ENCODE results near the gene TMEM126B.
A peak's percentile ranks its signal among the peaks of the same experiment; 100 is the strongest.
"Not testable (repeated sequence)": the region's sequence is repeated elsewhere in the genome, so short reads cannot be mapped to it uniquely, and the experiment has no call there.

TMEM126B gene

GRCh38 chr11:85627998-85628770 is at the start of gene TMEM126B:
TSS of gene TMEM126B (plus strand) at chr11:85628593. CDS start at chr11:85628608, 15 bp downstream.
- DNase-seq: peak; percentile 89

DNA sequence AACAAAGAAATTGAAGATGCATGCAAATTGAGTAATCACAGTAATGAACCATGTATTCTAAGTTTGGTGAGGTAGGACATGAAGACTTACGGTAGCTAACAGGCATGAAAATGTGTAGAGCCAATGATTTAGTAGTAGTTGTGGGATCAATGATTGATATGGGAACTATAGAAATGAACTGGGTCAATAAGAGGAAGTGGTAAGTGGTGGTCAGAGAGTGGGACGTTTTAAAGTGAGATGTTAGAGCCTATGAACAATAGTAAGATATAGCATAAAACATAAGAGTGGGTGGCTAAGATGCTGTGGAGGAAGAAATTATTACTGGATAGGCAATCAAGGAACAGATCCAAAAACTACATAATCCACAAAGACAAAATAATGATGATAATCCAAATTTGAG is 46.3 kb upstream of the TMEM126B start:
- no peak for DNase-seq

- no peak for DNase-seq
These were observed 39.0 kb upstream of the TMEM126B start for GRCh38 chr11:85589373-85589772.

DNA sequence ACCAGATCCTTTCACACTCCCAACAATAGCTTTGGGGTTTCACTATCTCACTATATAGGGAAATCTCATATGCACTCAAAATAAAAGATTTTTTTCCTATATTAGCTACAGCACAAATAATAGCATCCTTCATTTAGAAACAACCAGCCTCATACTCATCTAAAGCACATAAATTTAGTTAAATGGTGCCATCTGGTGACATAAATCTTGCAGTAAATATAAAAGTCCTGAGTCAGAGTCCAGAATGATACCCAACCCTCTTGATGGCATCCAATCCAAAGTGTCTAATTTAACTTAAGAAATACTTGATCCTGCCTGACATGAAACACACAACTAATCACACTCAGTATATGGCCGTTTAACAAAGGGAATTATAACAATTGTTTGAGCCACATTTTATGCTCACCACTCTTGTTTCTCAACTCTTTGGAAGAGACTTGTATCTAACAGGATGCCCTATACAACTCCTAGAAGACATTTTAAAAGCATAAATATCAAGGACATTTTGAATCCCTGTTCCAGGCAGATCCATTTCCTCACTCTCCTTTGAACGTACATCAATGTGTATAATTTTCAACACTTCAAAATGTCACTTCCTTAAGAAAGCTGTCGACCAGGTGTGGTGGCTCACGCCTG is 37.4 kb upstream of the TMEM126B start:
- DNase-seq: peak; percentile 5

DNA sequence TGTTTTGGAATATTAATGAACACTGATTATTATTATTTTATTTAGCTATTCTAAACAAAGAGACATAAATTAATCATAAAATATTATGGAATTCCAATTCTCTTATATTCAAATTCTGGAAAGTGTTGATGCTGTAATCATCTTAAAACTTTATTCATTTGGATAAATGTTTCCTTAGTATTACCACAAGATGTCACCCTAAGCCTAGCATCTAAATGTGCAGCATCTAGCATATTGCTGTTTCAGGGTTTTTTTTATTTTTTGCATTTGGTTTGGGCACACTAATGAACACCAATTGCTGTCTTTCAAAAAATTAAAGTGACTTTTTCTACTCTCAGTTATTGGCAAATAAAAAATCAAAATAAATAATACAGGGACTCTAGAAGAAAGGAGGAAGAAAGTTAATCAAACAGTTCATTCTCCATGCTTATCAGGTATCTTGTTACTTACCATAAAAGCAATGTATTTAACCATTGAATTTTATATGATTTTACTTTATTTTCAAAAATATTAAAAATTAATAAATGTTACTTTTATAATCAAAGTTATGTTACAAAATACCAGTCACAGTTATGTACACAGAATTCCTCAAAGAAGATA is 33.0 kb upstream of the TMEM126B start:
- DNase-seq: peak; percentile 36

- no peak for DNase-seq
These were observed 31.5 kb upstream of the TMEM126B start for GRCh38 chr11:85596886-85597285.

GRCh38 chr11:85599083-85599482 is 29.3 kb upstream of the TMEM126B start:
- no peak for DNase-seq

DNA sequence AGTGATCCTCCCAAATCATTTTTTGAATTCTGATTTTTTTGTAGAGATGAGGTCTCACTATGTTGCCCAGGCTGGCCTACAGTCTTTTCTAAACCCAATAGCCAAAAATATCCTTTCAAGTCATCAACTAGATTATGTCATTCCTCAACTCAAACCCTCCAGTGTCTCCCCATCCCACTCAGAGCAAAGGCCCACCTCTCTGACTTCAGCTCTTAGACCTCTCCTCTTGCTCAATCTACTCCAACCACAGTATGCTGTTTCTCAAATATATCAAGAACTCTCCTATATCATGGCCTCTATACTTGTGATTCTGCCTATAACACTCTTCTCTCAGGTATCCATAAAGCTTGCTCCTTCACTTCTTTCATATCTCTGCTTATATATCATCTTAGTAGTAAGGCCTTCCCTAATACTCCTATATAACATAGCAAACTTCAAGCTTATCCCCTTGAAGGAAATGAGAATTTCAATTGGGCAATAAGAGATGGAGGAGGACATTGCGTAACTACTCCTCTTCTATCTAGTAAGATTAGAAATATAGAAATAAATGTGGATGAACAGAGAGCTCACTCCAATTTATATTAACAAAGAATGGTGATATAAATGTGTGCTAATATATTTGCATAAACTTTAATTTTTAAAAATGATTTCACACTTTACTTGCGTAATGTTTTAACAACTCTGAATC is 25.7 kb upstream of the TMEM126B start:
- no peak for DNase-seq

GRCh38 chr11:85603220-85603619 is 25.2 kb upstream of the TMEM126B start:
- DNase-seq: no peak

GRCh38 chr11:85606237-85606636 is 22.2 kb upstream of the TMEM126B start:
- DNase-seq: not testable (repeated sequence)

DNA sequence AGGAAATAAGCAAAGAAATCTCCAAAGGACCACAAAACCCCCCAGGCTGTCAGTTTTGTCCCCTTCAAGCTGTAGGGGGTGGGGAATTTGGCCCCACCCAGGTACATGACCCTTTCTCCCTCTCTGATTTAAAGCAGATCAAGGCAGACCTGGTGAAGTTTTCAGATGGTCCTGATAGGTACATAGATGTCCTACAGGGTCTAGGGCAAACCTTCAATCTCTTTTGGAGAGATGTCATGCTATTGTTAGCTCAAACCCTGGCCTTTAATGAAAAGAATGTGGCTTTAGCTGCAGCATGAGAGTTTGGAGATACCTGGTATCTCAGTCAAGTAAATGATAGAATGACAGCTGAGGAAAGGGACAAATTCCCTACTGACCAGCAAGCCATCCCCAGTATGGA is 19.8 kb upstream of the TMEM126B start:
- DNase-seq: not testable (repeated sequence)

DNA sequence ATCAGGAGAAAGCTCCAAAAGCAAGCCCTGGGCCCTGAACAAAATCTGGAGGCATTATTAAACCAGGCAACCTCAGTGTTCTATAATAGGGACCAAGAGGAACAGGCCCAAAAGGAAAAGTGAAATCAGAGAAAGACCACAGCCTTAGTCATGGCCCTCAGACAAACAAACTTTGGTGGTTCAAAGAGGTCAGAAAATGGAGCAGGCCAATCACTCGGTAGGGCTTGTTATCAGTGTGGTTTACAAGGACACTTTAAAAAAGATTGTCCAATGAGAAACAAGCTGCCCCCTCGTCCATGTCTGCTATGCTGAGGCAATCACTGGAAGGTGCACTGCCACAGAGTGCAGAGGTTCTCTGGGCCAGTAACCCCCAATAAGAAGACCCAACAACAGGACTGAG is 19.1 kb upstream of the TMEM126B start:
- DNase-seq: not testable (repeated sequence)

GRCh38 chr11:85611643-85612042 is 16.8 kb upstream of the TMEM126B start:
- not testable (repeated sequence) for DNase-seq

GRCh38 chr11:85619499-85619898 is 8.9 kb upstream of the TMEM126B start:
- no peak for DNase-seq

GRCh38 chr11:85620256-85620655 is 8.1 kb upstream of the TMEM126B start:
- DNase-seq: no peak

DNA sequence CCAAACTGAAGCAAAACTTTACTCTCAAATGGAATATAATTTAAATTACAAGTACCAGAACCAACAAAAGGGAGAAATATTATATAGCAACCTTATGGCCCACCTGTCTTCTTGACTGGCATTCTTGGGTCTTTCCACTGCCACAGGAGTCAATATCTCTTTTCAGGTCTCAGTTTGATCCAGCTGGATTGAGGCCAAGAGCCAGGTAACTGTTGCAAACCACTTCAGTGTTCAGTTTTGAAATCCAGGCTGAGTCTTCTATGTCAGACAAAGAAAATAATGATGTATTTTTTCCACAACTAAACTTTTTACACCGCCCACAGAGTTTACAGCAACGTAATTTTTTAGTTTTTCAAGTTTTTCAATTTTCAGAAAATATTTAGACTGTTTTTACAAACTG is 1.9 kb upstream of the TMEM126B start:
- DNase-seq: no peak

GRCh38 chr11:85627332-85627997 is 928 bp upstream of the TMEM126B start, which contains the start of gene DLG2:
TSS of gene DLG2 (minus strand) at chr11:85627344.
- DNase-seq: no peak

GRCh38 chr11:85628771-85629341 is 463 bp downstream of the TMEM126B start:
- DNase-seq: no peak

- DNase-seq: no peak
These were observed 6.4 kb downstream of the TMEM126B start for GRCh38 chr11:85634747-85635146.

DNA sequence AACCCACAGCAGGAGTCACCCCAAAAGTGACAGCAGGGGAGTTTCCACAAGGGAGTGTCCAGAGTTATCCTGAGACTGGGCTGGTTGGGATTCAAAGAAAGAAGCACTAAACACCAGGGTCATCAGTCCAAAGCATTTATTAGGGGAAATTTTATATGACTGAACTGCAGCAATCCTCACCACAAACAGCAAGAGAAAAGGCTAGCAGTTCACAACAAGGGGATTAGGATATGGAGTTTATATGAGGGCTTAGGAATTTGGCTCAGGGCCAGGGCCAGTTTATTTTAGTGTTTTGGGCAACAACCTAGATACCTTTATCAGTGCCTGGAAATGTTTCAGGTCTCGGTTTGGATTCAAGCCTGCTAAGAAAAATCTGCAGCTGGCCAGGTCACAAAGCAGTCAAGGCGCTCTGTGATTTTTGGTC is 14.8 kb downstream of the TMEM126B start:
- no peak for DNase-seq

- DNase-seq: no peak
These were observed 18.7 kb downstream of the TMEM126B start for GRCh38 chr11:85647078-85647477.

DNA sequence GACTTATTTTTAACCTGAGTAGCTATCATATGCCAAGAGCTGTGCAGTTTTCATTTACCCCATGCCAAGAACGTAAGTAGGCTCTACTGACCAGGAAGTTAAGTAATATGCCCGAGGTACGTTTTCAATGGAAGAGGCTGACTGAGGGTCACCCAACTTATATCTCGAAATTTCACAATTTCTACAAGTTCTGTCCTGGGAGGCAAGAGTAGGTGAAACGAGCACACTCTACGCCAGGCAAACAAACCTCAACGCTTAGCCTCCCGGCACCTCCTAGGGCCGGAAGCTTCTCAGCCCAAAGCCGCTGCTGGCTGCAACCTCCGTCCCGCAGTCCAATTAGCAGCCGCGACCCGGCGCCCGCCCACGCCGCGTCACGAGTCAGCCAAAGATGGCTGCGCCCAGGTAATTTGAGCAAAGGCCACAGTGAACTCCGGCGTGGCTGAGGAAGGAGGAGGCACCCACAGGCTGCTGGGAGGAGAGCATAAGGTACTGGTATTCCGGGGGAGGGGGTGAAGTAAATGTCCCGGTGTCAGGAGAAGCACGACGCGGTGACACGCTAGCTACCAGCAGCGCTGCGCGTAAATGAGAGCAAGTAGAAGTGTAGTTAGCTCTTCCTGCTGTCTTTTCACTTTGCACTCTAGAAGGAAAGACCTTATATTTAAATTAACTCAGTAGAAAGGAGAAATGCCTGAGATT is 19.4 kb downstream of the TMEM126B start, which contains the start of gene TMEM126A:
Gene TMEM126A, plus strand, starts transcription at position 364 of the 696 bp plus-strand sequence. CDS start 2,289 bp downstream, outside the sequence.
- DNase-seq: peak; percentile 37
